CD4-positive, alpha-beta T cell treated with Interleukin-15 for 4 hours (primary cell): ENCODE results near the gene IFITM5.
"Not testable (repeated sequence)": the region's sequence is repeated elsewhere in the genome, so short reads cannot be mapped to it uniquely, and the experiment has no call there.

Source experiments
- DNase-seq: peaks from one replicate; pipeline ENCODE4 v3.0.0-alpha.2; 2020; ENCODE audit warnings: low spot score

The IFITM5 gene

GRCh38 chr11:295351-296170 is 3.8 kb downstream of the IFITM5 start:
- no peak for DNase-seq

GRCh38 chr11:294780-295179 is 4.5 kb downstream of the IFITM5 start:
- DNase-seq = no peak

- no peak for DNase-seq
These were observed 5.3 kb downstream of the IFITM5 start for GRCh38 chr11:293852-294661.

GRCh38 chr11:293271-293851 is 6.0 kb downstream of the IFITM5 start:
- no peak for DNase-seq

GRCh38 chr11:292211-293121 is 6.9 kb downstream of the IFITM5 start:
- DNase-seq = no peak

GRCh38 chr11:291281-292210 is 7.8 kb downstream of the IFITM5 start:
- DNase-seq = no peak

GRCh38 chr11:290621-291231 is 8.6 kb downstream of the IFITM5 start:
- DNase-seq = no peak

- no peak for DNase-seq
These were observed 9.4 kb downstream of the IFITM5 start for GRCh38 chr11:289712-290620.

- no peak for DNase-seq
These were observed 10.0 kb downstream of the IFITM5 start for GRCh38 chr11:289398-289711.

GRCh38 chr11:288478-289397 is 10.6 kb downstream of the IFITM5 start, which contains the start of gene PGGHG:
Gene PGGHG, plus strand, starts transcription at chr11:289126. Its CDS starts 691 bp downstream, at chr11:289817.
- DNase-seq = no peak

- no peak for DNase-seq
These were observed 11.4 kb downstream of the IFITM5 start for GRCh38 chr11:287821-288477.

- DNase-seq = not testable (repeated sequence)
These were observed 12.1 kb downstream of the IFITM5 start for GRCh38 chr11:286977-287820.

GRCh38 chr11:285894-286220 is 13.5 kb downstream of the IFITM5 start:
- DNase-seq = no peak

GRCh38 chr11:285021-285893 is 14.1 kb downstream of the IFITM5 start:
- no peak for DNase-seq

- DNase-seq = no peak
These were observed 15.0 kb downstream of the IFITM5 start for GRCh38 chr11:284105-285020.
